GM18520 (cell line): Measurements from ENCODE around the gene CDKL4.
"Not testable (repeated sequence)": the region's sequence is repeated elsewhere in the genome, so short reads cannot be mapped to it uniquely, and the experiment has no call there.

ENCODE experiments used
- ATAC-seq: cut with Tn5 transposase; IDR thresholded peaks from one replicate; pipeline ENCODE4 v1.9.1; 2021; ENCODE audit not compliant: unreplicated experiment

Gene CDKL4

DNA sequence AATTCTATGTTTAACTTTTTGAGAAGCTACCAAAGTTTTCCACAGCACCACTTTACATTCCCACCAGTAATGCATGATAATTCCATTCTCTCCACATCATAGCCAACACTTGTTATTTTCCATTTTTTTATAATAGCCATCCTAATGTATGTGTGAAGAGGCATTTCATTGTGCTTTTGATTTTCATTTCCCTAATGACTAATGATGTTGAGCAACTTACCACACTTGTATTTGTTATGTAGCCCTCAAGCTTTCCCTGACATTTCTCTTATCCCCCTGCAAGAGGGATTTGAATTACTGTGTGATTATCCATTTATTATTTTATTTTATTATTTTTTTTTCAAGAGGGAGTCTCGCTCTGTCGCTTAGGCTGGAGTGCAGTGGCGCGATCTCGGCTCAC, 99.4 kb downstream of the CDKL4 start:
- no peak for ATAC-seq

DNA sequence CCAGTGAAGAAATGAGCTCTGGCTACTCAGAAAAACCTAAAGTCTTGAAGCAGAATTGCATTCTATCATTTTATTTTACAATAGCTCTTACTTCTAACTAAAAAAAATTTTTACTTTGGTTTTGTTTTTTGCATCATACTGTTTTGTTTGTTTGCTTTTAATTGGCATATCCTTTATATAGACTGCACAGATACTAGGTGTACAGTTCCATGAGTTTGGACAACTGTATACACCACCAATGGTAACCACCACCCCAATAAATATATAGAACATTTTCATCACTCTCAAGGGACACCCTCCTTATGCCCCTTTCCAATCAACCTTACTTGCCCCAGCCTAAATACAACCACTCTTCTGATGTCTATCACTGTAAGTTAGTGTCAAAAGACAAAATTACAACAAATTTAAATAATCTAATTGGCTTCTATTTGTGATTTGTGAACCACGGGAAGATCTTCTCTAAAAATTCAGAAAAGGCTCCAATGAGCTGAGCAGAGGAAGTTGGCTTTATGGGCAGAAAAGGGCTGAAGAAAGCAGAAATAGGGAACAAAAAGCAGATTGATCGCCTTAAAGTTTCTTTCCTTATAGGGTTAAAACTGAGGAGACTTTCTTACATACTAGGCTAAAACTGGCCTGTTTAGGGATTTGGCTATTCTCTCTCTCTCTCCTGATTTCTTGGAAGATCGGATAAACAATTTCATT, 100.7 kb downstream of the CDKL4 start:
- ATAC-seq: no peak

DNA sequence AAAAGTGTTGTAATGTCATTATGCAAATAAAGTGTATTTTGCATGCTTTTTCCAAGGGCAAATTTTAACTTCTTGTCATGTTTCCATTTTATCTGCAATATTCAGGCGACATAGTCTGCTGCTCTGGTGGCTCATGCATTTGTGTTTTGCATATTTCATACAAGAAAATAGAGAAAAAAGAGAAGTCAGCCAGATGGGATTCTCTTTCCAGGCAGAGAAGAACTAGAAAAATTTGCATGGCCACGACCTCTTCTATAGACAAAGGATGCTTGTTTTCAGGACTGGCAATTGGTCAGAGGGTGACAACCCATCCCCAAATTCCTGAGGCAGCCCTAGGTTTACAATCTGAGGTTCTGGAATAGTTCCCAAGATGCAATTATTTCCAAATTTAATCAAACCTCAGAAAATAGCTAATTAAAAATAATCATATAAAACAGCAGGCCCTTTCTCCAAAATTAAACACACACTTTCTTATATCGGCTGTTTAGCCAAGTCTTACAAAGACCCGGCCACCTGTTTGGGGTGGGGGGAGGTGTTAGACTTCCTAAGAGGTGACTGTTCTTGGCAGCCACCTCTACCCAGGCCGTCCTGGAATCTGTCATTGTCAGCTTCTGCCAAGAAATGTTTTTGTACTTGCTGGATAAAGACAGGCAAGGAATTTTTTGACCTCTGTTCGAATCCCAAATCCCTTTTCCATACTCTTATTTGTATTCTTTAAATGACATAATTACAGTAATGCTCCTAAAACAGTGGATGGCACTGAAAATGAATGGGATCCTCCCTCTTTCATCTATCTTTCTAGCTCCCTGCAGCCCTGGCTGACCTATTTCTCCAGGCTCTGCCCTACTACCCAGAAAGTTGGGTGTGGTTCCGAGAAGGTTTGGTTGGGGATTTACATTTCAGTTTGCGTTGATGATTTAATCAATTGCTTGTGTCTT, 102.2 kb downstream of the CDKL4 start:
- ATAC-seq: no peak

DNA sequence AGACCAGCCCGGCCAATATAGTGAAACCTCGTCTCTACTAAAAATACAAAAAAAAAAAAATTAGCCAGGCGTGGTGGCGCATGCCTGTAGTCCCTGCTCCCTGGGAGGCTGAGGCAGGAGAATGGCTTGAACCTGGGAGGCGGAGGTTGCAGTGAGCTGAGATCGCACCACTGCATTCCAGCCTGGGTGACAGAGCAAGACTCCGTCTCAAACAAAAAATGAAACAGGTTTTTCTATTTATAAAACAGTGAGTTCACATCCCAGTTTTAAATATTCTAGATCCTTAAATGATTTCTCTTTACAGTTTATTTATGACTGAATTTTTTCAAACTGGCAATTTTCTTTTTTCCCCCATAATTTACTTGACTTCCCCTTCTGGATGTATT, 102.8 kb downstream of the CDKL4 start:
- ATAC-seq: not testable (repeated sequence)

DNA sequence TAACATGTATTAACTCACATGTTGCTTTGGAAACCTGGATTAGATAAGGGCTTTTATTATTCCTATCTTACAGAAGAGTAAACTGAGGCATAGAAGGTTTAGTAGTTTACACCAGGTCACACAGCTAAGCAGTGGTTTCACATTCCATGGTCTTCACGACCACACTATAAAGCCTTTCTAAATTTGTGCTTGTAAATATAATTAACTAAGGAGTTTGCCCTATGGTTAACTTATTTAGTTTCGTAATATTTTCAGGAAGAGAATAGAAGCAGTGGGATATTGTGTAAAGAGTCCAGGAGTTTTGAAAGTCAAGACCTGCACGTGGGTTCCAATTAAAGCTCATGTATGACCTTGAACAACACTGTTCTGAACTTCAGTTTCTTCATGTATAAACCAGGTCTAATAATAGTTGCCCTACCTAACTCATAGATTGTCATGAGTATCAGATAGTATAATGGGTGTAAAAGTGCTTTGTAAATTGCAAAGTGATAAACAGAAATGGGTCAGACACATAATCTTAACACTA, 103.4 kb downstream of the CDKL4 start:
- no peak for ATAC-seq

DNA sequence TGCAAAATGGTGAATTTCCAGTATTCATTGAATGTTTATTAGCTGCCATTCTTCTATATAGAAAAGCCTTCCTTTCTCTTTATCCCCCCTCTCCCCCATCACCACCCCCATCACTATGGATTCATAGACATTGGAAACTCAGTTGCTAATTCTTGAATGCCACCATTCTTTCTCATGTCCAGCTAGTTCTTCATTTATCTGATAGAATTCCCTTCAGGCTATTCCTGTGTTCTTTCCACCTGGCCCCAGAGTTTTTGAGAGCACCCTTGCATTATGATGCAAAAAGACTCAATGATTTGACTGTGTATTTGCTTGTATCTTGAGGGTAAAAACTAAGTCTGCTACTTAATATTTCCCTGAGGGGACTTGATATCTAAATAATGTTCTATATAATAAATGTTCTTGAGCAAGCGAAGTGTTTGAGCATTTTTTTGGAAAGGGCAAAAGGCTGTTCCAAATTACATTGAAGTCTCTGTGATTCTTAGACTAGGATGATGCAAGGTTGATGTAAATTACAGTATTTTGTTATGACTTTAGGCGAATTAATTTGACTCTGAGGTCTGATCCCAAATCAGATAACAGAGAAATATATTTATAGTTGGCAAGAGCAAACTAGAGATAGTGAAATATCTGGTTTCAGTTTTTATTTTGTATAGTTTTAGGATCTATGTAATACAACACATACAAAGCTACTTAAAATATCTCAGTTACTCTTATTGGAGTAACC, 104.1 kb downstream of the CDKL4 start:
- ATAC-seq: no peak

DNA sequence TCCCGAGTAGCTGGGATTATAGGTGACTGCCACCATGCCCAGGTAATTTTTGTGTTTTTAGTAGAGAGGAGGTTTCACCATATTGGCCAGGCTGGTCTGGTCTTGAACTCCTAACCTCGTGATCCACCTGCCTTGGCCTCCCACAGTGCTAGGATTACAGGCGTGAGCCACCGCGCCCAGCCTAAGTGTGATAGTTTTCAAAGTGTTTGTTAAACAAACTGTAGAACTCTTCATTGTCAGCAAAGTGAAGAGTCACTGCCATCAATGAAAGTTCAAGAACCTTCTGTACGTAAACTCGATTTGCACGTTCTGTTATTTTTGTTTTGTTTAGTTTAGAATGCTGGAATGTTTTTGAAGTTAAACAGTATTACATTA, 104.9 kb downstream of the CDKL4 start:
- ATAC-seq: no peak

DNA sequence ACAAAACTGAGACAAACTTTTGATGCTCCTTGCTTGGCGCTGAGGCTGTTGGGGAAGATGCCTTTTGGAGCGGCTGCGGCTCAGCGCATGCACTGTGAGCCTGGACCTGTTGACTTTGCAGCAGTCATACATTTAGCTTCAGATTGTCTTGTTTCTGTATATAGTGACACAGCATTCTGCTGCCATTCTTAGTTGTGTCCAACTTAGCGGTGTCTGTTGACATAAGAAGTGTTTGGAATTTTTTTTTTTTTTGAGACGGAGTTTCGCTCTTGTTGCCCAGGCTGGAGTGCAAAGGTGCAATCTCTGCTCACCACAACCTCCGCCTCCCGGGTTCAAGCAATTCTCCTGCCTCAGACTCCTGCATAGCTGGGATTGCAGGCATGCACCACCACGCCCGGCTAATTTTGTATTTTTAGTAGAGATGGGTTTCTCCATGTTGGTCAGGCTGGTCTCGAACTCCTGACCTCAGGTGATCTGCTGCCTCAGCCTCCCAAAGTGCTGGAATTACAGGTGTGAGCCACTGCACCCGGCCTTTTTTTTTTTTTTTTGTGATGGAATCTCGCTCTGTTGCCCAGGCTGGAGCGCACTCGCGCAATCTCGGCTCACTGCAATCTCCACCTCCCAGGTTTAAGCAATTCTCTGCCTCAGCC, 105.5 kb downstream of the CDKL4 start:
- ATAC-seq: not testable (repeated sequence)

DNA sequence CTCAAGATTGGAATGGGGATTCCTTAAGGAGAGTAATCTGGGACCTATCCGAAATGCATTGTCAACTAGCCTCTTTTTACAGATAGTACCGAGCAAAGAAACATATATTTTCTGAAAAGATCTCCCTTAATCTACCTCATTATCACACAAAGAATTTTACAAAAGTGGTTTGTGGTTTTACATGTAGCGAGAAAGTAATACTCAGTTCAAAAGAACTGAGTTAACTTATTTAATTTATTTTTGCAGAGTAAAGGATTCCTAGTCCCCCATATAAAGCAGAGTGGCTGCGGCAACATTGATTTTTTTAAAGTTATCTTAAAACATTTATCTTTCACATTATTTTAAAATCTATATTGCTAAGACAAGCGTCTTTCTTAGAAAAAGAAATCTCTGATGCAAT, 107.0 kb downstream of the CDKL4 start:
- no peak for ATAC-seq

DNA sequence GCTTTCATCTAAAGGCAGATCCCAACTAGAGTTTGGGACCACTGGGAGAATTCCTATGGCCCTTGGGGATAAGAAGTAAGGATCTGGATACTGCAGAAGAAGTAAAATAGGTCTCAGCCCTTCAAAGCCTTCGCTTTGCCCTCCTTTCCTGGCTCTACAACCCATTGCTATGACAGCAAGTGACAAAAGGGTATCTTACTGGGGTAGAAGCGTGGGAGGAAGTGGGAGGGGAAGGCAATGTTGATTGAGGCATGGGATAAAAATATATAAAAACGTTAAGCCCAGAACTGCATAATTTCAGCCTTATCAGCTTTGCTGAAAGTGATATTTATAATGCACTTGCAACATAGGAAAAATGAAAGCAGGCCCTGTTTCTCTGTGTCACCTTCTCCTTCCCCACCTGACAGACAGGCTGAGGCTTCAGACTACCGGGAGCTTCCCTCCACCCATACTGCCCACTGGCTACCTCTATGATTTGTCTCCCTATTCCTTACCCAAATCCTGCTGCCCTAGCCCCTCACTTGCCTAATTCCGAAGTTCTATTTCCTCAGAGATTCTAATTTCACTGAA, 108.0 kb downstream of the CDKL4 start:
- ATAC-seq: no peak

DNA sequence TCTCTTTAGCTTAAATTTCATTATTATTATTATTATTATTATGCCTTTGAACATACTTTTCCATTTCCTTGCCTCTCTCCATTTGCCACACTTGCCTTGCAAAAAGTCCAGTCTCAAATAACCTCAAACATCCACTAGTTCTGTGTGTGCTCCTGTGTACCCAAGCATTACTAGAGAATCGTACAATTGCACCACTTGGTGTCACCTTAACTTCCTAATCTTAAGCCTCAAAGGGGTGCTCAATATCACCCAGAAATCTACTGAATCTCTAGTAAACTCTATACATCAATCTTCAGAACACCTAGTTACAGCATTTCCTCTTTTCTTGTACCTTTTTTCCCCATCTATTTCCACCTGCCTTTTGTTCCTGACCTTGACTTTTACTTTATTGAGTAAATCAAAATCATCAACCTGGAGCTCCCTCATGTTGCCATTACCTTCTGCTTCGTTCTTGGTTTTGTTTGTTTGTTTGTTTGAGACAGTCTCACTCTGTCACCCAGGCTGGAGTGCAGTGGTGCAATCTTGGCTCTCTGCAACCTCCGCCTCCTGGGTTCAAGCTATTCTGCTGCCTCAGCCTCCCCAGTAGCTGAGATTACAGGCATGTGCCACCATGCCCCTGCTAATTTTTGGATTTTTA, 110.4 kb downstream of the CDKL4 start:
- no peak for ATAC-seq

DNA sequence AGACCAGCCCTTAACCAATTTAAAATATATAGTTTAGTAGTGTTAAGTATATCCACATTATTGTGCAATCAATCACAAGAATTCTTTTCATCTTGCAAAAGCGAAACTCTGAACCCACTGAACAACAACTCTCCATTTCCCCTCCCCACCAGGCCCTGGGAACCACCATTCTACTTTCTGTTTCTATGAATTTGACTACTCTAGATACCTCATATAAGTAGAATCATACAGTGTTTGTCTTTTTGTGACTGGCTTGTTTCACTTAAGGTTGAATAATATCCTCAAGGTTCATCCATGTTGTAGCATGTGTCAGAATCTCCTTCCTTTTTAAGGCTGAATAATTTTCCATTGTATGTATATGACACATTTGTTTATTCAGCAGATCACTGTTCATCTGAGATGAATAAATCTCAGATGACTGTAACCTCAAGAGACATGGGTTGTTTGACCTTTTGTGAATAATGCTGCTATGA, 114.8 kb downstream of the CDKL4 start:
- ATAC-seq: peak; percentile 32

DNA sequence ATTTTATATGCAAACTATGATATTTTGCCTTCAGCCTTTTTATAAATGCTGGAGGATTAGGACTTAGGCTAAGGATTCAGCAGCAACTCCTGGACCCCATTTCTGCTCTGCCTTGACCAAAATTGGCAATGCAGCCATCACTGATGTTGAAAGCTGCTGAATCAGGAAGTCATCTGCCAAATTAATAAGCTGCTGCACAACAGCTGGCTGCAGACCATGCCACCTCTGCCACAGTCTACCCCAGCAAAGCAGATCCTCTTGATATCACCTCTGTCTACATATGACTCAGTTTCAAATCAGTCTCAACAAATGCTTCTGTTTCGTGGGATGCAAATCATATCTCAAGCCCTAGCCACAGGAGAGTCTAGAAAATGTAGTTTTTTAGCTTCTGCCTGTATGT, 115.8 kb downstream of the CDKL4 start:
- ATAC-seq: peak; percentile 69
